GM12864 (cell line): Measurements from ENCODE around the gene SERPINB1.

ENCODE experiments used
- DNase-seq: peaks from one replicate; pipeline ENCODE4 v3.0.0-alpha.2; 2011; ENCODE audit warnings: low read depth
- H3K4me3 ChIP-seq: 2 replicates; pipeline ENCODE4 v1.5.1; 2011; ENCODE audit warnings: mild to moderate bottlenecking, low read depth, low read length, control low read depth
- TF ChIP-seq, protein P1 (sequence below): IDR thresholded peaks from 2 replicates; pipeline ENCODE4 v1.5.1; 2011; ENCODE audit warnings: low read depth, mild to moderate bottlenecking, moderate library complexity, low read length, control low read depth, inconsistent platforms; ENCODE audit errors: missing control alignments

The SERPINB1 gene

DNA sequence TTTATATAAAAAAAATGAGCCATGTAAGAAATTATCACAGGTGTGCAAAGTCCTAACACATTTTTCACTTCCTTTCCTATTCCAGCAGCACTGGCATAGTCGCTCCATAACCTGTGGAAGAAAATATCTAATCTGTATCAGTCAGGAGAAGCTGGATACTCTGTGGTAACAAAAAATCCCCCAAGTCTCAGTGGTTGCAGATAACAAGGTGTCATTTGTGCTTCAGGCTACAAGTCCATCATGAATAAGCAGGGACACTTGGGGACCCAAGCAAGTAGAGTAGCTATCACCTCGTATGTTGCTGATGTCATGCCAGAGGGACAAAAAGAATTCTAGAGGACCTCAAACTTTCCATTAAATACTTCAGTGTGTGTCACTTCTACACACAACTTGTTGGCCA is 30.3 kb upstream of the SERPINB1 start:
- H3K4me3 ChIP-seq = no peak overlapping the region
- no peak for DNase-seq
- TF ChIP-seq, protein P1, sequence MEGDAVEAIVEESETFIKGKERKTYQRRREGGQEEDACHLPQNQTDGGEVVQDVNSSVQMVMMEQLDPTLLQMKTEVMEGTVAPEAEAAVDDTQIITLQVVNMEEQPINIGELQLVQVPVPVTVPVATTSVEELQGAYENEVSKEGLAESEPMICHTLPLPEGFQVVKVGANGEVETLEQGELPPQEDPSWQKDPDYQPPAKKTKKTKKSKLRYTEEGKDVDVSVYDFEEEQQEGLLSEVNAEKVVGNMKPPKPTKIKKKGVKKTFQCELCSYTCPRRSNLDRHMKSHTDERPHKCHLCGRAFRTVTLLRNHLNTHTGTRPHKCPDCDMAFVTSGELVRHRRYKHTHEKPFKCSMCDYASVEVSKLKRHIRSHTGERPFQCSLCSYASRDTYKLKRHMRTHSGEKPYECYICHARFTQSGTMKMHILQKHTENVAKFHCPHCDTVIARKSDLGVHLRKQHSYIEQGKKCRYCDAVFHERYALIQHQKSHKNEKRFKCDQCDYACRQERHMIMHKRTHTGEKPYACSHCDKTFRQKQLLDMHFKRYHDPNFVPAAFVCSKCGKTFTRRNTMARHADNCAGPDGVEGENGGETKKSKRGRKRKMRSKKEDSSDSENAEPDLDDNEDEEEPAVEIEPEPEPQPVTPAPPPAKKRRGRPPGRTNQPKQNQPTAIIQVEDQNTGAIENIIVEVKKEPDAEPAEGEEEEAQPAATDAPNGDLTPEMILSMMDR = no peak

DNA sequence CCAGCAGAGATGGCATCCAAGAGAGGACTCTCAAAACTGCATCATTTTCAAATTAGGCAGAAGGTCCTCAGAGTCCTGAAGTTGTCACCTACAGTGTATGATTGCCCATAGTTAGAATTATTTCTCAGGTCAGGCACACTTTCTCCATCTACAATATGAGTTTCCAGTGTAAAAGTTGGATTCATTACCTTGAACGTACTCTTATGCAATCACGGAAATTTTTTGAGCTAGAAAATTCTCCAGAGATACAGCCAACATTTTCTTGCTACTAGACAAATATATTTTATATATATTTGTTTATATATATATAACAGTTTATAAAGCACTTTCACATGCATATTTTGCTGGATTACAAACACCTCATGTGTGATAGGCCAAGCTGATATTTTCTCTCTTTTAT is 29.4 kb upstream of the SERPINB1 start:
- no peak for DNase-seq
- no peak overlapping the region for H3K4me3 ChIP-seq
- TF ChIP-seq, protein P1 = no peak

DNA sequence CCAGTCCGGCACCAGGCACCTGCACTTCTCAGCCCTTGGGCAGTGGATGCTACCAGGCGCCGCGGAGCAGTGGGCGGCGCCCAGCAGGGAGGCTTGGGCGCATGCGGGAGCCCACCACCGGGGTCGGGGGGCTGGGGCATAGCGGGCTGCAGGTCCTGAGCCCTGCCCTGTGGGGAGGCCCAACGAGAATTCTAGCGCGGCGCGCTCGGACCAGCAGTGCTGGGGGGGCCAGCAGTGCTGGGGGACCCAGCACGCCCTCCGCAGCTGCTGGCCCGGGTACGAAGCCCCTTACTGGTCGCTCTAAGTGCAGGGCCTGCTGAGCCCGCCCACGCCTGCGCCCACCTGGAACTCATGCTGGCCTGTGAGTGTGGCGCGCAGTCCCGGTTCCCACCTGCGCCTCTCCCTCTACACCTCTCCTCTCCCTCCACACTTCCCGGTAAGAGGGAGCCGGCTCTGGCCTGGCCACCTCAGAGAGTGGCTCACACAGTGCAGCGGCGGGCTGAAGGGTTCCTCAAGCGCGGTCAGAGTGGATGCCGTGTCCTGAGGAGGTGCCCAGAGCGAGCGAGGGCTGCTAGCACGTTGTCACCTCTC is 28.5 kb upstream of the SERPINB1 start:
- H3K4me3 ChIP-seq = no peak overlapping the region
- TF ChIP-seq, protein P1 = no peak
- no peak for DNase-seq

DNA sequence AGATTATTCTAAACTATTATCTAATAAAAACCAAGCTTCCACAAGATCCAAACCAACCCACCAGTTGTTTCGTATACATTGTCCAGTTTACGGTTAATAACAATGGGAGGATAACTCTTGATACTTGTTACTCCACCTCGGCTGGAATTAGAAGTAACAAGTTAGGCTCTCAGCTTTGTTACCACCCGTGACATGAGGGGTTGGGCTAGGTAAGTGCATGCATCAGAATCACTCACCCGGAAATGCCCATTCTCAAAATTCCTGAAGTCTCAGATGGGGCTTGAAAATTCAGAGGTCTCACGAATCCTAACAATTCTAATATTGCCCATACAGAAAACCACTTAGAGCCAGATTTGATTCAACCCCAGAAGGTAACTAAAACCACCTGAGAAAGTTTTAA is 27.0 kb upstream of the SERPINB1 start:
- no peak overlapping the region for H3K4me3 ChIP-seq
- DNase-seq = no peak
- TF ChIP-seq, protein P1 = no peak

DNA sequence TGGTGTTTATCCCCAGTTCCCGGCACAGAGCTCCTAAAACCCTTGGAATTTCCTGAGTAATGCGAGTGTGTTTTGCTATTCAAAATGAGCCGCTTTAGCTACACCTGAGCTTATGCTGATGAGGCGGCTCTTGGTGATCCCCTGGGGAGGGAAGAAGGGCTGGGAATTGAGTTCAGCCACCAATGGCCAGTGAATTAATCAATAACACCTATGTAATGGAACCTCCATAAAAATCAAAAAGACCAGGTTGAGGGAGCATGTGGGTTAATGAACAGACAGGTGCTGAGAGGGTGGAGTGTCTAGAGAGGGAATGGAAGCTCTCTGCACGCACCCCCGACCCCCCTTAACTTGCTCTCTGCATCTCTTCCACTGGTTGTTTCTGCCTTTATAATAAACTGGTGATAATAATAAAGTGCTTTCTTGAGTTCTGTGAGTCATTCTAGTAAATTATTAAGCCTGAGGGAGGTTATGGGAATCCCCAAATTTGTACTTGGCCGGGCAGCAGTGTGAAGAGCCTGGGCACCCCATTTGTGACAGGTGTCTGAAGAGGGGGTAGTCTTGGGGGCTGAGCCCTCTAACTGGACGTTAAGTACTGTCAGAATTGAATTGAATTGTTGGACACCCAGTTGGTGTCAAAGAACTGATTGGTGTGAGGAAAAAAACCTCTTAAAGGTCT is 24.6 kb upstream of the SERPINB1 start:
- no peak overlapping the region for H3K4me3 ChIP-seq
- DNase-seq = no peak

DNA sequence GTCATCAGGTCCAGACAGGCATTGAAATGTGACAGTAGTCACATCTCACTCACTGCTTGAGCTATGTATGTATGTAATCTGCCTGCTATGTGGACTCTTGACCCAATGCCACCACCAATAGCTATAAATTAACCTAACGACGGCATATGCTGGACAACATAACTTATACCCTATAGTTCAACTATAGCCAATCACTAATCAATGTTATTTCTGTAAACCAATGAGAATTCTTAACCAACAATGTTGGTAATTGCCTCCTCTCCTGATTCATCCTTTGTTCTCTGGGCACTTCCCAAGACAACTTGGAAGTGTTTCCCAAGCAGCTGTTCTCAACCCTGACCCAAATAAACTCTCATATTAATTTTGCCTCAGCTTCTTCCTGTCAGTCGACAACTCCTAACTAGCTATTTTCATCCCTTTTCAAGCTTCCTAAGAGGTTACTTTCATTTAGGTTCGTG is 24.1 kb upstream of the SERPINB1 start:
- no peak overlapping the region for H3K4me3 ChIP-seq
- TF ChIP-seq, protein P1 = no peak
- no peak for DNase-seq

More for the DNA sequence above, 24.6 kb upstream of the SERPINB1 start:
- TF ChIP-seq, protein P1 = no peak

DNA sequence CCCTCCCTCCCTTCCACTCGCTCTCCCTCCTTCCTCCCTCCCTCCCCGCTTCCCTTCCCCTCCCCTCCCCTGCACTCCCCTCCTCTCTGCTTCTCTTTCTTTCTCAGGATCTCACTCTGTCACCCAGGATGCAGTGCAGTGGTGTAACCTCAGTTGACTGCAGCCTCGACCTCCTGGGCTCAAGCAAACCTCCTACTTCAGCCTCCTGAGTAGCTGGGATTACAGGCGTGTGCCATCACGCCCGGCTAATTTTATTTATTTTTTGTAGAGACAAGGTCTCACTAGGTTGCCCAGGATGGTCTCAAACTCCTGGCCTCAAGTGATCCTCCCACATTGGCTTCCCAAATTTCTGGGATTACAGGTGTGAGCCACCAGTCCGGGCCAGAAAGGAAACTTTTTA is 23.6 kb upstream of the SERPINB1 start:
- no peak for DNase-seq
- H3K4me3 ChIP-seq = no peak overlapping the region
- TF ChIP-seq, protein P1 = no peak
